IPS-NIHi7 (cell line): ENCODE data around the gene METTL17.
"Not testable (repeated sequence)": the region's sequence is repeated elsewhere in the genome, so short reads cannot be mapped to it uniquely, and the experiment has no call there.

Experiments used
- DNase-seq: peaks from one replicate; pipeline ENCODE4 v3.0.0; 2012; ENCODE audit warnings: mixed read lengths; ENCODE audit errors: extremely low spot score

Gene METTL17

GRCh38 chr14:20996521-20996920, 6.7 kb downstream of the METTL17 start:
- DNase-seq: no peak

GRCh38 chr14:20997115-20997514, 7.3 kb downstream of the METTL17 start:
- no peak for DNase-seq

GRCh38 chr14:20997564-20997963, 7.8 kb downstream of the METTL17 start:
- DNase-seq: no peak

- no peak for DNase-seq
These were observed 8.4 kb downstream of the METTL17 start for GRCh38 chr14:20998139-20998538.

GRCh38 chr14:20998674-20999366, 9.0 kb downstream of the METTL17 start, which contains the start of gene SLC39A2:
Gene SLC39A2 (plus strand): TSS chr14:20999293. CDS start chr14:20999447, 154 bp downstream.
- DNase-seq: peak; percentile 76

GRCh38 chr14:20999591-20999990, 9.8 kb downstream of the METTL17 start:
- no peak for DNase-seq

GRCh38 chr14:21001218-21001617, 11.4 kb downstream of the METTL17 start:
- DNase-seq: no peak

- no peak for DNase-seq
These were observed 14.1 kb downstream of the METTL17 start for GRCh38 chr14:21003788-21004346.

- not testable (repeated sequence) for DNase-seq
These were observed 19.9 kb downstream of the METTL17 start for GRCh38 chr14:21009721-21010120.

- DNase-seq: no peak
These were observed 21.4 kb downstream of the METTL17 start for GRCh38 chr14:21011136-21011535.

GRCh38 chr14:21014761-21015190, 25.0 kb downstream of the METTL17 start:
- peak; percentile 83 for DNase-seq

- DNase-seq: no peak
These were observed 25.5 kb downstream of the METTL17 start for GRCh38 chr14:21015312-21015711.

GRCh38 chr14:21016413-21017190, 26.8 kb downstream of the METTL17 start:
- no peak for DNase-seq

- no peak for DNase-seq
These were observed 27.9 kb downstream of the METTL17 start for GRCh38 chr14:21017528-21018245.

GRCh38 chr14:21018286-21018685, 28.5 kb downstream of the METTL17 start:
- DNase-seq: no peak

- DNase-seq: no peak
These were observed 29.0 kb downstream of the METTL17 start for GRCh38 chr14:21018781-21019180.

GRCh38 chr14:21019366-21019765, 29.6 kb downstream of the METTL17 start:
- DNase-seq: no peak

GRCh38 chr14:21020977-21021545, 31.3 kb downstream of the METTL17 start:
- DNase-seq: no peak

- no peak for DNase-seq
These were observed 32.9 kb downstream of the METTL17 start for GRCh38 chr14:21022686-21023085.

- DNase-seq: no peak
These were observed 33.4 kb downstream of the METTL17 start for GRCh38 chr14:21023174-21023573.

- DNase-seq: peak; percentile 21
These were observed 34.2 kb downstream of the METTL17 start for GRCh38 chr14:21023817-21024584.
